Ovary (tissue), 9 donors: Measurements from ENCODE around the gene ANO2. TPM values are rescaled to one million over a fixed set of nuclear protein-coding genes. Genes with fewer than 3 reads are reported as not detected.
"Not testable (repeated sequence)": the region's sequence is repeated elsewhere in the genome, so short reads cannot be mapped to it uniquely, and the experiment has no call there.

Experiments
- DNase-seq, 5 donors: peaks; one replicate each; pipeline ENCODE4 v3.0.0-alpha.2; 2019 to 2020
- H3K27ac ChIP-seq, 2 donors: fragments of 200-600 bp; one replicate each; pipeline versions ENCODE4 v1.5.1 to v1.8.0; 2019 to 2022
- H3K27me3 ChIP-seq: fragments of 200-600 bp; one replicate; pipeline ENCODE4 v1.8.0; 2022
- H3K36me3 ChIP-seq: fragments of 200-600 bp; sonication (generic); one replicate; pipeline ENCODE4 v1.5.1; 2019
- H3K4me1 ChIP-seq: one replicate; pipeline ENCODE4 v1.8.1; 2013; ENCODE audit warnings: mild to moderate bottlenecking, moderate library complexity; ENCODE audit not compliant: insufficient read depth
- H3K4me3 ChIP-seq: fragments of 200-600 bp; sonication (generic); one replicate; pipeline ENCODE4 v1.5.1; 2017
- H3K9me3 ChIP-seq, 2 donors: fragments of 200-600 bp in 1 of 2; sonication (generic) in 1 of 2; one replicate each; pipeline versions ENCODE4 v1.5.1 to v1.8.1; 2013 to 2019; ENCODE audit warnings: mild to moderate bottlenecking in 1 of 2, moderate library complexity in 1 of 2
- CTCF ChIP-seq, 3 donors: fragments of 450-650 bp in 2 of 3; fragments of 200-600 bp in 1 of 3; IDR thresholded peaks; one replicate each; pipeline versions ENCODE4 v1.5.1 to v1.8.0; 2016 to 2022; ENCODE audit warnings: antibody characterized with exemption in 3 of 3, mild to moderate bottlenecking in 1 of 3
- EP300 ChIP-seq: sonication (generic); formaldehyde crosslinking; IDR thresholded peaks from one replicate; pipeline ENCODE4 v1.6.1; 2017; ENCODE audit warnings: antibody characterized with exemption
- POLR2A ChIP-seq: fragments of 450-650 bp; IDR thresholded peaks from one replicate; pipeline ENCODE4 v1.6.1; 2017; ENCODE audit warnings: antibody characterized with exemption, mild to moderate bottlenecking, moderate library complexity
- WGBS, 3 donors: extraction: QIAGEN DNeasy Blood & Tissue Kit in 1 of 3; methylation state at CpG; one replicate each; pipeline versions ENCODE4 v1.1.5 to v1.1.7; 2013 to 2017; 5-methylcytosine and 5-hydroxymethylcytosine counted together
- intact Hi-C, 4 donors: fragments of 100-400 bp; cut with DNase I; formaldehyde crosslinking; loops; one replicate each; pipeline versions ENCODE4 v1.11.0 to v1.15.1; 2022 to 2023
- polyA plus RNA-seq, 2 donors: library from polyadenylated mRNA; stranded (reverse); fragments of 200-250 nt in 1 of 2; fragments of 350-450 nt in 1 of 2; fragmentation: Illumina TruSeq in 1 of 2; extraction: RNeasy Lipid Tissue Mini Kit (QIAGEN cat#74804) in 1 of 2; gene quantifications; one replicate each; pipeline ENCODE4 v1.2.3, GENCODE V29; 2013 to 2014
- total RNA-seq, 7 donors: library from RNA; depleted of rRNA in 2 of 7; stranded (reverse); fragments of >200 nt in 2 of 7; fragmentation: NEBNext Ultra II Directional in 3 of 7; extraction: Animal tissue kit (Norgen Biotek cat#: 25700) in 3 of 7; gene quantifications; one replicate each; pipeline versions ENCODE4 v1.1.0 to v1.2.4, GENCODE V29; 2016 to 2023
- donor health status: DM: no; HTN: no; CAD: no; lungs with moderate emphysema.
- donor health status: DM: no; HTN: no; CAD: no.
- donor health status: Bipolar disorder and iron deficiency.
- donor health status: DM: yes; HTN: yes; CAD: no.
- donor health status: DM: no; HTN: no; CAD: no.
- donor health status: DM: yes; HTN: yes; CAD: no.

Gene ANO2
- total and polyA plus RNA-seq, 9 donors, result 3.0 to 6.7 (median 3.3) TPM

DNA sequence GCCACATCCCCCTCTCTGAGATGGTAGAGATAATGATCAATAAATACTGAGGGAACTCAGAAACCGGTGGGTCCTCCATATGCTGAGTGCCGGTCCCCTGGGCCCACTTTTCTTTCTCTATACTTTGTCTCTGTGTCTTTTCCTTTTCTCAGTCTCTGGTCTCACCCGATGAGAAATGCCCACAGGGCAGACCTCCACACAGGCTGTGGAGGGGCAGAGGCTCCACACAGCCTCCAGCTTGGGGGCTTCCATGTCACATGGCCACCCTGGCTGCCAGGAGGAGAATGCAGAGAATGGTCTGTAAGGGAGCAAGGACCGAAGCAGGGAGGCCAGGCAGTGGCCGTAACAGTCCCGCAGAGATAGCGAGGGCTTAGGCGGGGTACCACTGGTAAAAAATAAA is 407.3 kb downstream of the ANO2 start:
- H3K9me3 ChIP-seq, result no peaks in the 10 kb centered on the region
- H3K27ac ChIP-seq, result no peak overlapping the region
- H3K27me3 ChIP-seq, result no peaks in the 10 kb centered on the region
- intact Hi-C loops, result no loop called here
- WGBS, 3 donors, result 84 to 88% (median 87%) methylated on average over 8 of the region's 8 CpGs
- H3K36me3 ChIP-seq, result no peaks in the 10 kb centered on the region
- no peak for TF ChIP-seq EP300
- TF ChIP-seq CTCF (IDR thresholded peaks at IDR 0.05), result no peak
- no peak for TF ChIP-seq POLR2A
- no peak for DNase-seq
- no peak overlapping the region for H3K4me3 ChIP-seq
- H3K4me1 ChIP-seq, result no peaks in the 10 kb centered on the region

DNA sequence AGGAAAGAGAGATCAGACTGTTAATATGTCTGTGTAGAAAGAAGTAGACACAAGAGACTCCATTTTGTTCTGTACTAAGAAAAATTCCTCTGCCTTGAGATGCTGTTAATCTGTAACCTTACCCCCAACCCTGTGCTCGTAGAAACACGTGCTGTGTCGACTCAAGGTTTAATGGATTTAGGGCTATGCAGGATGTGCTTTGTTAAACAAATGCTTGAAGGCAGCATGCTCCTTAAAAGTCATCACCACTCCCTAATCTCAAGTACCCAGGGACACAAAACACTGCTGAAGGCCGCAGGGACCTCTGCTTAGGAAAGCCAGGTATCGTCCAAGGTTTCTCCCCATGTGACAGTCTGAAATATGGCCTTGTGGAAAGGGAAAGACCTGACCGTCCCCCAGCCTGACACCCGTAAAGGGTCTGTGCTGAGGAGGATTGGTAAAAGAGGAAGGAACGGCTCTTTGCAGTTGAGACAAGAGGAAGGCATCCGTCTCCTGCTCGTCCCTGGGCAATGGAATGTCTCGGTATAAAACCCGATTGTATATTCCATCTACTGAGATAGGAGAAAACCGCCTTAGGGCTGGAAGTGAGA is 407.9 kb downstream of the ANO2 start:
- H3K27me3 ChIP-seq, intact Hi-C loops, H3K36me3 ChIP-seq, H3K27ac ChIP-seq, DNase-seq, H3K4me3 ChIP-seq, H3K9me3 ChIP-seq, H3K4me1 ChIP-seq: not testable (repeated sequence)
- 47 to 56% (median 48%) methylated on average over 13 of the region's 13 CpGs for WGBS, 3 donors

DNA sequence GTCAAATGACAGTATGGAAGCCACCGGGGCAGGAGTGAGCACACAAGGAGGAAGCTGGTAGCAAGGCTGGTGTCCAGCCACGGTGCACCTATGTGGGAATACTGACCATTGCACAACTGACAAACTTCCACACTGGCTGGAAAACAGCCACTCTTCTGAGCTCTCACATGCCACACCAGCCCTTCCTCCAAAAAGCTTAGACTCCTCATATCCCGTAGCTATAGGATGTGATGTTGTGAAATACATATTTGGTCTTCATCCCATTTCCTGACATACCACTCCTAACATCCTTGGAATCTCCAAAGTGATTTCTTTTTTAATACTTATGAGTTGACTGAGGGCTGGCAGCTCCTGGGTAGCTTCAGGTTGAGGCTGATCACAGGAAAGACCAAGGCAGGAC is 409.5 kb downstream of the ANO2 start:
- no peak for DNase-seq
- TF ChIP-seq POLR2A (no peak), EP300 (no peak), CTCF (IDR thresholded peaks at IDR 0.05) (no peak)
- 73 to 80% (median 73%) methylated on average over 3 of the region's 3 CpGs for WGBS, 3 donors
- no peaks in the 10 kb centered on the region for H3K9me3 ChIP-seq
- no peaks in the 10 kb centered on the region for H3K36me3 ChIP-seq
- H3K27me3 ChIP-seq, result no peaks in the 10 kb centered on the region
- H3K4me1 ChIP-seq, result no peaks in the 10 kb centered on the region
- intact Hi-C loops, result no loop called here
- H3K4me3 ChIP-seq, result no peak overlapping the region
- no peak overlapping the region for H3K27ac ChIP-seq

GRCh38 chr12:5534426-5535199 is 410.4 kb downstream of the ANO2 start:
- Histone ChIP-seq H3K36me3 (no peaks in the 10 kb centered on the region), H3K4me1 (no peaks in the 10 kb centered on the region), H3K4me3 (no peak overlapping the region), H3K9me3 (no peaks in the 10 kb centered on the region), H3K27me3 (no peaks in the 10 kb centered on the region), H3K27ac (no peak overlapping the region)
- 88 to 93% (median 93%) methylated on average over 10 of the region's 10 CpGs for WGBS, 3 donors
- no peak for DNase-seq
- TF ChIP-seq POLR2A, result no peak
- TF ChIP-seq EP300, result no peak
- intact Hi-C loops, result no loop called here

GRCh38 chr12:5533368-5533767 is 411.7 kb downstream of the ANO2 start:
- Histone ChIP-seq H3K4me3 (no peak overlapping the region), H3K27me3 (no peaks in the 10 kb centered on the region), H3K9me3 (no peaks in the 10 kb centered on the region), H3K4me1 (no peaks in the 10 kb centered on the region), H3K36me3 (no peaks in the 10 kb centered on the region), H3K27ac (no peak overlapping the region)
- no peak for DNase-seq
- 81 to 91% (median 82%) methylated on average over 3 of the region's 3 CpGs for WGBS, 3 donors
- intact Hi-C loops, result no loop called here
- TF ChIP-seq CTCF (IDR thresholded peaks at IDR 0.05) (no peak), EP300 (no peak)
